Left kidney (tissue), 8 donors: ENCODE measurements around the gene PAGE4. TPM values are rescaled to one million over a fixed set of nuclear protein-coding genes. Genes with fewer than 3 reads are reported as not detected.
A peak's percentile ranks its signal among the peaks of the same experiment; 100 is the strongest.

Source experiments
- DNase-seq: peaks from one replicate; pipeline ENCODE4 v3.0.0-alpha.2; 2013
- long read RNA-seq, 8 donors: transcript quantifications; one replicate each; lab custom pipeline, GENCODE V29; 2026
- polyA plus RNA-seq: library from polyadenylated mRNA; unstranded; fragments of 120-200 nt; gene quantifications from one replicate; pipeline ENCODE4 v1.2.1, GENCODE V29; 2013; ENCODE audit not compliant: insufficient read length

Gene PAGE4, protein sequence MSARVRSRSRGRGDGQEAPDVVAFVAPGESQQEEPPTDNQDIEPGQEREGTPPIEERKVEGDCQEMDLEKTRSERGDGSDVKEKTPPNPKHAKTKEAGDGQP
- 0.30 TPM for polyA plus RNA-seq
- long read RNA-seq, donor 1: 0 reads
- long read RNA-seq, donor 2: 0 reads
- long read RNA-seq, donor 3: 0 reads
- long read RNA-seq, donor 4: 0 reads
- long read RNA-seq, donor 5: 0 reads
- long read RNA-seq, donor 6: 0 reads
- long read RNA-seq, donor 7: 0 reads
- long read RNA-seq, donor 8: 0 reads

DNA sequence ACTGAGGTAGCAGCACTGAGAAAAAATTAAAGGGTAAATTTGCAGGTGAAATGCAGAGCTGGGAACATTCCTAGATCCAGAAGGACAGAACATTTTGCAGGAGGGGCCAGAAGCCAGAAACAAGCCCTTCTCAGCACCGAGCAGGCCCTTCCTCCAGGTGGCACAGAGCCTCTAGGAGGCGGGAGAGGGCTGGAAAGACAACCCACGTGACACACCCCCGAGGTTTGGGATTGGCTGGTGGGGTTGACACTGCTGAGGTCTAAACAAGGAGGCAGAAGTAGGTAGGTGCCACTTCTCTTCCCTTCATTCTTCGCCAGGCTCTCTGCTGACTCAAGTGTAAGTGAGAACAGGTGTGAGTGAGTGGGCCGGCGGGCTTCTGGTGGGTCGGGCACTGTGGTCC is at the start of gene PAGE4:
PAGE4 (plus strand) TSS at position 288 of the 400 bp plus-strand sequence. CDS start 1,126 bp downstream, outside the sequence.
- no peak for DNase-seq

DNA sequence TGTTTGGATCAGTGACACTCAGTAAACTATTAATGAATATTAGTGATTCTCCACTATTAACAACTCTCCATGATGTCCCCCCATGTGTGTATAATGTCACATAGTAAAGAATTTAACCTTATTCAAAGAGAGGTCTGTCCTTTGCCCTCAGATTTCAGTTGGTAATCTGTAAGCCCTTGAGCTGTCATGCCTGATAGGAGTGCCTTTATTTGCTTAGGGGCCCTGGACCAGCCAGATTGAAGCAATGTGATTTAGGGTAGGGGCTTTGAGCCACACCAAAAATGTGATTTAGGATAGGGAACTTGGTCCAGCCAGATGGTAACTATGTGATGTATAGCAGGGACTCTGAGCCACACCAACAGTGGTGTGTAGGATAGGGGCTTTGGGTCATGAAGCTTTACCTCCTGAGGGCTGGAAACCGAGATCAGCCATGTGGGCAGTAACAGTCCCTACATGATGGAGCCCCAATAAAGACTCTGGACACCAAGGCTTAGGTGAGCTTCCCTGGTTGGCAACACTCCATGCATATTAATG is 44.3 kb upstream of the PAGE4 start:
- DNase-seq: no peak

DNA sequence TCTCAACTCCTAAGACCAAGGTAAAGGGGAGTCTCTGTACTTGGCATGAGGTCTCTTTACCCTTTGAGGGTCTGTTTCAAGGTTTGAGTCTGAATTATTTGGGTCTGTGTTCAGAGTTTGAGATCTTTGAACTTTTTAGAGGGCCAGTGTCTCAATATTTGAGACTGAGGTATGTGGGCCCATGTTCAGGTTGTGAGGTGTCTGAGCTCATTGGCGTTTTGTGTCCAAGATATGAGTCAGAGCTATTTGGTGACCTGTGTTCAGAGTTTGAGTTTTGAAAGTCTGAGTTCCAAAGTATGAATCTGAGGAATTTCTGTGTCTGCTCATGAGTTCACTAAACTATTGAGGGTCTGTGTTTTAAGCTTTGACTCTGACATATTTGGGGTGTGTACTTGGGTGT is 36.7 kb upstream of the PAGE4 start:
- DNase-seq: no peak

DNA sequence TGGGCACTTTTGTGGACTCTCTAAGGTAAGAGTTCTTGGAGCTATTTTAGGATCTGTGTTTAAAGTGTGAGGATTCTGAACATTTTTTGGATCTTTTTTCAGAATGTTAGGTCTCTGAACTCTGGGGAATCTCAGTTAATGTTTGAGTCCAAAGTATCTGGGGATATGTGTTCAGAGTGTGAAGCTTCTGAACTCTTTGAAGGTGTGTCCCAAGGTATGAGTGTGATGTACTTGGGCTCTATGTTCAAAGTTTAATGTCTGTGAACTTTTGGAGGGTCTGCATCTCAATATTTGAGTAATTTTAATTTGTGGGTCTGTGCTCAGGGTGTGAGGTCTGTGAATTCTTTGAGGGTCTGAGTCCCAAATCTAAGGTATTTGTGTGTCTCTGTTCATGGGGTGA is 35.4 kb upstream of the PAGE4 start:
- DNase-seq: no peak

DNA sequence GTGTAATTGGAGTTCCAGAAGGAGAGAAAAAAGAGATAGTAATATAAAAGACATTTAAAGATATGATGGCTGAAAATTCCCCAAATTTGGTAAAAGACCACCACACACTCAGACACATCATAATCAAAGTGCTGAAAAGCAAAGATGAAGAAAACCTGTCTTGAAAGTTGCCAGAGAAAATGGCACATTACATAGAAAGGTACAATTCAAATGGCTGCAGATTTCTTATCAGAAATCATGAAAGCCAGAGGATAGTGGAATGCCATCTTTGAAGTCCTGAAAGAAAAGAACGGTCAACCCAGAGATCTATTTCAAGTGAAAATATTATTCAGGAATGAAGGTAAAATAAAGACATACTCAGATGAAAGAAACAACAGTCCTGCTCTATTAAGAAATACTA is 29.3 kb upstream of the PAGE4 start:
- DNase-seq: no peak

DNA sequence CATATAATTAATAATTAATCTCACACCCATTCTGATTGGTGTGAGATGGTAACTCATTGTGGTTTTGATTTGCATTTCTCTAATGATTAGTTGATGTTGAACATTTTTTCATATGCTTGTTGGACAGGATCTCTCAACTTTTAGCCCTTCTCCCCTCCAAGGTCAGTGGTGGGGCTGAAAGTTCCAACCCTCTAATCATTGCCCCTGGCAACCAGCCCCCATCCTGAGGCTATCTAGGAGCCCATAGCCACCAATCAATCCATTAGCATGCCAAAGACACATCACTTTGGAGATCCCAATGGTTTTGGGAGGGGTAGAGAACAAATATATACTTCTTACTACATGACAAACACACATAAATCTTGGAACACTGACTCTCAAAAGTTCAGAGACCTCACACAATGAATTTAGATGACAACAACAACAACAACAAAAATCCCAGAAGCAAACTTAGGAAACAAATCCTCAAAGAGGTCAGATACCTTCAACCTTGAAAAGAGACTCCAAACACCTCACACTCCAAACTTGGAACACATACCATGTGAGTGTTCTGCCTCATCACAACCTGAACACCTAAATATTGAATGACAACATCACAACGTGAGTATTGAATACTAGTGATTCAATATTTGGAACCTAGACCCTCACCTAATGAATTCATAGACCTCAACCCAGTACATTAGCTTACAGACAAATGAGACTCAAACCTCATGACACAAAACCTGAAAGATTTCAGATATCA is 19.0 kb upstream of the PAGE4 start:
- peak; percentile 2 for DNase-seq

DNA sequence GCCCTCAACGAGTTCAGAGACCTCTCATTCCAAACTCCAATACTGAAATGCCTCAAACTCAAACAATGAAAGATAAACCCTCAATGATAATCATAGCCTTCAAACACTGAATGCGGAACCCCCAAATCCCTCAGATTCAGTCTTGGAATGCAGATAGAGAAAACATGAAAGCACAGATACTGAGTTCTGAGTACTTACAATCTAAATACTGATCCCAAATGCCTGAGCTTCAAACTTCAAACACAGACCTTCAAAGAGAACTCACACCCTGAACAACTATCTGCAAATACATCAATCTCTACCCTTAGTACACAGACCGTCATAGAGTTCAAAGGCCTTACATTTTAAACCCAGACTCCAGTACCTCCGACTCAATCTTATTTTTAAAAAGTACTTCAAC is 16.9 kb upstream of the PAGE4 start:
- DNase-seq: no peak

DNA sequence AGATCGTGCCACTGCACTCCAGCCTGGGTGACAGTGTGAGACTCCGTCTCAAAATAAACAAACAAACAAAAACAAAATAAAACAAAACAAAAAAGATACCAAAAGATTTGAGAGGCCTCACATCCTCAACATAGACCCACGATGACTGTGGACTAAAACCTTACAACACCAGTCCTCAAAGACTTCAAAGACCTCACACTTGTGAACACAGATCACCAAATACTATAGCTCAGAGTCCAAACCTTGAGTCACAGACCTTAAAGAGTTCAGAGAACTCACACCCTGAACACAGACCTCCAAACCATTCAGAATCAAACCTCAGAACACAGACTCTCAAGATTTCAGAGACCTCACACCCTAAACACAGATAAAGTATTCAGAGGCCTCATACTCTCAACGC is 12.7 kb upstream of the PAGE4 start:
- no peak for DNase-seq

DNA sequence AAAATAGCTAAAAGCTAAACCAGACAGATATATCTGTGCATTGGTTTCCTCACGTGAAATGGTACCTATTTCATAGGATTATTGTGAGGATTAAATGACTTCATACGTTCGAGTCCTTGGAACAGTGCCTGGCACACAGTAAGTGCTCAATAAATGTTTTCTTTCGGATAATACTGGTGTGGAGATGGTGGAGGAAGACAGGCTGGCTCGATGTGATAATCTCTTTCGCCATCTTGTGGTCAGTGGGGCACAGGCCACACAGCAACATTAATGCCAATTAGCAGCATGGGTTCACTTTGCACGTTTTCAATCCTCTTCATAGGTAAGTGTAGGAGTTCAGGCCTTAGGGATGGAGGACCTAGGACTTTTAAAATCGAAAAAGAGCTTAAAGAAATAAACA is 9.3 kb downstream of the PAGE4 start:
- no peak for DNase-seq

DNA sequence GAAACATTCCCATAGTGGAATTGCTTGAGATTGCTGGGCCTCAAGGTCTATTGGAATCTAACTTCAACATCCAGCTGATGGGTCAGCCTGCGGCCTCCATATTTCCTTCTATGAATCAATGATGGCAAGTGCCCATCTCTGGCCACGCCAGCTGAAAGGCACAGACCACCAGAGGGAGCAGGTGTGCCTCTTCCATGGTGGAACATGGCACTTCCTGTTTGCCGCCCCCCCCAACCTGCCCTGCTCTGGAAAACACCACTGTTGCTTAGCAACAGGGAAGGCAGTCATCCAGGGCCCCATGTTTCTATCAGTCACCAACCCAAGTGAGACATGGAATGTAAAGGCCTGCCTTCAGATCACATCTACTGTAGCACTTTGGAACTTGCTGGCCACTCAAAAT is 11.6 kb downstream of the PAGE4 start:
- peak; percentile 73 for DNase-seq

DNA sequence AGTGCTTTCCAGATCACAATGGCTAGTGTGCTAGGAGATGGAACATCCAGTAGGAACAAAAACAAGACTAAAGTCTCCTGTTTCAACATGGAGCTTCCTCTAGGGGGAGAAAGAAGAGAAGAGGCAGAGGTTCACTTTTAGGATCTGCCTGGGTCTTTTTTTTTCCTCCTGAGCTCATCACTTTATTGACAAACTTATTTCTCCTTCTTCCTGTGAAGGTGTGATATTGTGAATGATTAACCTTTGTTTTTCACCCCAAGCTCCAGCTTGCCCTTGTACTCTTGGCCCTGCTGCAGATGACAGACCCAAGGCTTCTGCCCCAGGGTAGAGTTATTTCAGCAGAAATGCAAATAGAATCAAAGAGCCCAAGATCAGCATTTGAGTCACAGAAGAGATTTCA is 13.5 kb downstream of the PAGE4 start:
- no peak for DNase-seq

DNA sequence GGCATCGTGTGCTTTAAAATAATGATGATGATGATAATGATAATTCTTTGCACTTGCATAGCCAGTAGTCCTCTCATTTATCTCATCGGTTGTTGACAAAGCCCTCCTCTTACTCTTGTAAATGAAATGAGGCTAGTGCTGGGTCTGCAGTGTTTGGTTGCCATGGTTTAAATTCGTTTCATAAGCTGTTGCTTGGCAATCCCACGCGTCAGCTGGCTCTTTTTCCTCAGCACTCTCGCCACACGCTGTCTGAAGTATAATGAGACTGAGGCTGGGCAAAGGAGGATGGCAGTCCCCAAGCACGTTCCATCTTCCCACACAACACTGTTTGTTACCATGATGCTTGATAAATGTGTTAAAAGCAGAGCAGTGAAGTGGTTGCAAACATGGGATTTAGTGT is 15.5 kb downstream of the PAGE4 start:
- no peak for DNase-seq

DNA sequence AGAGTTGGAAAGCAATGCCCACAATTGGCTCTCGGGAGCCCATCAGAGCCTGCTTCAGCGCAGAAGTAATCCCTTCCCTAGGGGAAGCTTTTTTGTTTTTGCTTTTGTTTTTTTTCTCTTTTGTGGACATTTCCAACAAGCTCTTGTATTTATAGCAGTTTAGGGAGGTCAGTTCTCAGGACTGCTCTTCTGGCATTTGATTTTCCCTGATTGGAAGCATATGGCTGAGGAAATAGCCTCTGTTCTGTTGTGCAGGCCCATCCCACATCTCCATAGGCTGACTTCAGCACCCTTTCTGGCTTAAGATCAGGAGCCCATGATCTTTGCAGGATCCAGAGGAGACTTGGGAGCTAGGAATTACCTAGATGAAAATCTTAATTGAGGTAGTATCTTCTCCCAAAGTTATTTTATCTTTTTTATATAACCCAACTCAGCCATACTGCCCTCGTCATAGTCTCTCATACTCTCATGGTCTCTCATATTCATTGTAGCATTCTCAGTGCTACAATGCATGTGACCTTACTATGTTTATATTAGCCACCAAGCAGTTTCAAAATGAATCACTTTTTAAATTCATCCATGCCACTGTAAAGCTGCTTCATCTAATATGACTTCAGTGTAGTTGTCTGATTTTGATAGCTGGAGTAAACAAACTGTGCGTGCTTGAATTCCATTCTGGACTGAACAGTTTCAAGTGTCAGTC is 16.7 kb downstream of the PAGE4 start:
- DNase-seq: no peak

DNA sequence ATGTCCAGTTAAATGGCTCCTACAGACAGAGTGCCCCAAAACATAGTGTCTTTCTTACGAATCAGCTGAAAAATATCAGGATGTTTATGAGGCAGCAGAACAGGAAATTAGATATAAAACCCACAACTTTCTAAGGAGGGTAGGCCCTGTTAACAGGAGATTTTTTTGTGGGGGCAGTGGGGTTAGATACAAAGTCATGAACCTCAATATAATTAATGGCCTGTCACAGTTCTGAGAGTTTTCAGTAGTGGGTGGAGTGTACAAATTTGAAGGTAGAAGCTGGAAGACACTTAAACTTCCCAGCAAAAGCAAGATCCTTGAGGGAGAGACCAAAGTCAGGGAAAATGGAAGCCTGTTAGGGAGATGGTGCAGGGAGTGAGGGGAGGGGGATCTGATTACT is 17.4 kb downstream of the PAGE4 start:
- DNase-seq: no peak

DNA sequence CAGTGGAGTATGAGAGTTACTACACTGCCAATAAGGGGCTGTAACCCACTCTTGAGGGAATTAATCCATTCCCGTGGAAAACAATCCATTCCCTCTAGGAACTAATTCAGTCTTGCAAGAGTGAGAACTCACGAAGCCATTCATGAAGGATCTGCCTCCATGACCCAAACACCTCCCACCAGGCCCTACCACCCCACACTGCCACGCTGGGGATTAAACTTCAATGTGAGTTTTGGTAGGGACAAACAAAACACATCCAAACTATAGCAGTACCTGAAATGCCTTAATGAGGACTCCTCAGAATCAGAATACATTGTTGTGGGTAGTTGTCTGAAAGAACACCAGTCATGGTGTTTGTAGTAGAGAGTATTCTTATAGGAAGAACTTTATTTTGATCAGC is 19.2 kb downstream of the PAGE4 start:
- no peak for DNase-seq

DNA sequence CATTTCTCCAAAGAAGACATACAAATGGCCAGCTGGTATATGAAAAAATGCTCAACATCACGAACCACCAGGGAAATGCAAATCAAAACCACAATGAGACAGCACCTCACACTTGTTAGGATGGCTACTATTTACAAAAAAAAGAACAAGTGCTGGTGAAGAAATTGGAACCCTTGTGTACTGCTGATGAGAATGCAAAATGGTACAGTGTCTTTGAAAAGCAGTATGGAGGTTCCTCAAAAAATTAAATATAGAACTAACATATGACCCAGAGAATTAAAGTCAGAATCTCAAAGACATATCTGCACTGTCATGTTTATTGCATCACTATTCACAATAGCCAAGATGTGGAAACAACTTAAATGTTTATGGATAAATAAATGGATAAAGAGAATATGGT is 20.9 kb downstream of the PAGE4 start:
- DNase-seq: no peak

DNA sequence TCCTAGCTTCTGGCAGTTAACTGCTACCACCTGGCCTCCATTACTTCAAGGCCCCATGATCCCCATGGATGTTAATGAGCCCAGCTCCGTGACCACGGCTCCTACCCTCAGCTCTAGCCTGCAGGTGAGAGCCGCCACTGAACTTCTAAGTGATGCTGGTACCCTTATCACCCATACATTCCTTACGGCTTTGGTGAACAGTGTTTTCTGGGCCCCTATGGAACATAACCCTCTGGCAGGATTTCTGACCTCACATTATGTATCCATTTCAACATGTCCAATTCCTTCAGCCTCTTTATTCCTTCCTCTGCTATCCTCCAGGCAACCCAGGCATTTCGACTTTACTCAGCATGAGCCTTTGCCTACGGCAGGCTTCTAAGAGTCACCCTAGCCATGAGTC is 24.6 kb downstream of the PAGE4 start:
- no peak for DNase-seq

DNA sequence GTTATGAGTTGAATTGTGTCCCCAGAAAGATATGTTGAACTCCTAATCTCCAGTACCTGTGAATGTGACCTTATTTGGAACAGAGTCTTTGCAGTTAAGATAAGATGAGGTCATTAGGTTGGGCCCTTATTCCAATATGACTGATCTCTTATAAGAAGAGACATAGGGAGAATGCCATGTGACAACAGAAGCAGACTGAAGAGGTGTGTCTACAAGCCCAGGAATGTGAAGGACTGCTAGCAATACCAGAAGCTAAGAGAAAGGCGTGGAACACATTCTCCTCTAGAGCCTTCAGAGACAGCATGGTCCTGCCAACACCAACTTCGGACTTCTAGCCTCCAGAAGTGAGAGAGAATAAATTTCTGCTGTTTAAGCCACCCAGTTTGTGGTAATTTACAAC is 27.7 kb downstream of the PAGE4 start:
- DNase-seq: no peak

DNA sequence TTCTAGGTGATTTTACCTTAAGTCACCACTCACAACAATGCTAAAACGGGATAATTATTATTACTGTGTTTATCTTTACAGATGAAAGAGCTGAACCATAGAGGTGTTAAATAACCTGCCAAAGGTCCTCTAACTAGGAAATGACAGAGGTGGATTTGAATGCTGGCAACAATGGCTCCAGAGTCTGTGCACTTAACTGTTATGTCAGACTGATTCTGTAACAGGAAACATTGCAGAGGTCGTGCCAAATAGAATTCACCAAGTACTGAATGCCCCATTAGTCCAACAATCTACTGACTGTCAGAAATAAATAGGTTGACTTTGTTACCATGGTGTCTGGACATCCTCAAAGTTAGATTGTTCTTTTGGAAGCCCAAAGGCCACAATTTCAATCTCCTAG is 29.2 kb downstream of the PAGE4 start:
- DNase-seq: no peak

DNA sequence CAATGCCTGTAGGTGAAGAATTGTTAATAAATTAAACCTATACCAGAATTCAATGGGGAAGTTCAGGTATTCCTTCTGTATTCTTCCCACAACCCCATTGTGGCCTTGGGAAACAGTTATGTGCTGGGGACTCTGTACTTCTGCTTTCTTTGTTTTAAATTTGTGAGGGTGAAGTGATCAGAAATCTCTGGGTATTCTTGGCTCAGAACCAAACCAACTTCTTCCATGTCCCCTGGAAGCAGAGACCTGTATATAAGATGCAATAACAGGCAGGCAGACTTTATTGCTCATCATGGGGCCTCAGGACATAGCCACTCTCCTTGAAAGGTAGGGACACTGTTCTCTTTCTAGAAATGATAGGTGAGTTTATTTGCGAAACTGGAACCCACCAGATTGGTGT is 30.4 kb downstream of the PAGE4 start:
- DNase-seq: no peak

DNA sequence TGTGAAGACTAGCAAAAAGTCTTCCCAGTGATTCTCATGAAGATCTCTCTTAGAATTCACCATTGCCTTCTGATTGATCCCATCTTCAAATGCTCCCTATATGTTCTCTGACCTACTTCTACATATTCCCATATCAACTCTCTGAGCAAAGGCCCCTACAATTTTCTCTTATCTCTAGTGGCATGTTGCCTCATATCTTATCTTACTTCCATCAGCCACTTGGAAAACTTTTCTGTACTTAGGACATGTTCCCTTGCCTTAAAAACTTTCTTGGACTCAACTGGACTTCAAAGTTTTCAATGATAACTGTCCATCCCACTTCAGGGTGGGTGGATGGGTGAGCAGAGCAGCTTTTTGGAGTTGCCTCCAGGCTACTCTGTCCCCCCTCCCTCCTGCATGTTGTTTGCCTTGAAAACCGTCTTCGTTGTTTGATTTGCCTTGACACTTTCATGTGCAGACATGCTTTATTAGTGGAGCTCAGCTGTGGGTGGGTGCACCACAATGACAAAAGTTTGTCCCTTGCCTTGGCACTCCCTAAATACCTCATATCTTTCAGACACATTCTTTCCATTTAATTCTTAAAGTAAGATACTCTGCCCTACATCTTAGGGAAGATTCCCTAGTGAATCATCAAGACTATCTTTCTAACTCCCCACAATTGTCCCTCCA is 31.9 kb downstream of the PAGE4 start:
- DNase-seq: no peak

DNA sequence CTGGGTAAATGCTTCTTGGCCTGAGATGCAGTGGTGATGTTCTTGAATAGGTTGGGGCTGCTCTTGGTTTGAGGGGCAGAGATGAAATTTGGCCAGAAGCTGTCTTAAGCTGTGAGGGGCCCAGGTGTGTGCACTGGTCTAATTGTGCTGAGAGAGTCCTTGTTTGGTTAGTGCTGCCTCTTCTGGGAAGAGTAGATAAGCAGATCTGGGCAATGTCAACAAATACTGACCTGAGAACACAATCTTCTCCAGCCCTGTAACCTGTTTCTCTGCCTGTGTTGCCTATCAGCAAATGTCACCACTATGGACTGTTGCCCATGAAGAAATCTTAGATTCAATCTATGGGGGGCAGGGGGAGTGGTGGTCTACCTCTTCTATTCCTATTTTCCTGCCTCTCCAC is 33.0 kb downstream of the PAGE4 start:
- DNase-seq: no peak

DNA sequence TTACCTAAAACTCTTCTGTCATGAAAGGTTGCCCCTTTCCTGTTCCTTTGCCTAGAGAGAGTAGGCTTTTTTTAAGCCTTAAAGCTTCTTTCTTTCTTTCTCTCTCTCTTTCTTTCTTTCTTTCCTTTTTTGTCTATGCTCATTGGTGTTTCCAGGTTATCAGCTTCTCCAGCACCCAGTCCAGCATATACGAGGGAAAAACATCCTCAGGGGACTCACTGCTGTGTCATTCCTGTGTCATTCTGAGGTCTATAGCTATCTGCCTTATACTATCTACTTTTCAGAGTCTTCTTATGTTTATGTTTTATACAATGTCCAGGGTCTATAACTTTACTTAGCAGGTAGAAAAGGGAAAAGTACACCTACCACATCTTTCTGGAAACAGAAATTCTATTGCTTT is 39.6 kb downstream of the PAGE4 start:
- DNase-seq: no peak
